ENCODE measurements around the gene SDR42E1.

Gene SDR42E1

GRCh38 chr16:82040296-82040695 lies 29.0 kb upstream of the SDR42E1 start:
- TF ChIP-seq, protein P1, sequence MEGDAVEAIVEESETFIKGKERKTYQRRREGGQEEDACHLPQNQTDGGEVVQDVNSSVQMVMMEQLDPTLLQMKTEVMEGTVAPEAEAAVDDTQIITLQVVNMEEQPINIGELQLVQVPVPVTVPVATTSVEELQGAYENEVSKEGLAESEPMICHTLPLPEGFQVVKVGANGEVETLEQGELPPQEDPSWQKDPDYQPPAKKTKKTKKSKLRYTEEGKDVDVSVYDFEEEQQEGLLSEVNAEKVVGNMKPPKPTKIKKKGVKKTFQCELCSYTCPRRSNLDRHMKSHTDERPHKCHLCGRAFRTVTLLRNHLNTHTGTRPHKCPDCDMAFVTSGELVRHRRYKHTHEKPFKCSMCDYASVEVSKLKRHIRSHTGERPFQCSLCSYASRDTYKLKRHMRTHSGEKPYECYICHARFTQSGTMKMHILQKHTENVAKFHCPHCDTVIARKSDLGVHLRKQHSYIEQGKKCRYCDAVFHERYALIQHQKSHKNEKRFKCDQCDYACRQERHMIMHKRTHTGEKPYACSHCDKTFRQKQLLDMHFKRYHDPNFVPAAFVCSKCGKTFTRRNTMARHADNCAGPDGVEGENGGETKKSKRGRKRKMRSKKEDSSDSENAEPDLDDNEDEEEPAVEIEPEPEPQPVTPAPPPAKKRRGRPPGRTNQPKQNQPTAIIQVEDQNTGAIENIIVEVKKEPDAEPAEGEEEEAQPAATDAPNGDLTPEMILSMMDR (IDR thresholded peaks at IDR 0.05; ENCODE audit: insufficient read depth, missing control alignments), result no peak
- DNase-seq (ENCODE audit: insufficient read length, low spot score) (no peak), FAIRE-seq (no peak)

DNA sequence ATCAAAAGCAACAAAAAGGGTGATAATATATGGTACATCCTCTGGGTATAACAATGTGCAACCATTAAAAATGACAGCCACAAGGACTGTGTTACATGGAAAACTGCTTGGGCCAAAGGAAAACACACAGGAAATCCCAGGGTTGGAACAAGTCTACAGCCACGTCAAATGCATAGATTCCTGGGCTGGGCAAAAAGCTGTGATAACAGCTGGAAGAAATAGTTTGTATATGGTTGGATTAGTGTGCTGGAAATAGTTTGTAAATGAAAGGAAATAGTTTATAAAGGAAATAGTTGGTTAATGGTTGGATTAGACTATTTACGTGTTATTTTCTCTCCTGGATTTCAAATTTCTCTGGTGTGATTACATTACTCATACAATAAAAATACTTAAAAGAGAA lies 26.4 kb upstream of the SDR42E1 start:
- TF ChIP-seq, protein P1 (IDR thresholded peaks at IDR 0.05; ENCODE audit: insufficient read depth, missing control alignments), result no peak
- FAIRE-seq (no peak), DNase-seq (ENCODE audit: insufficient read length, low spot score) (no peak)

DNA sequence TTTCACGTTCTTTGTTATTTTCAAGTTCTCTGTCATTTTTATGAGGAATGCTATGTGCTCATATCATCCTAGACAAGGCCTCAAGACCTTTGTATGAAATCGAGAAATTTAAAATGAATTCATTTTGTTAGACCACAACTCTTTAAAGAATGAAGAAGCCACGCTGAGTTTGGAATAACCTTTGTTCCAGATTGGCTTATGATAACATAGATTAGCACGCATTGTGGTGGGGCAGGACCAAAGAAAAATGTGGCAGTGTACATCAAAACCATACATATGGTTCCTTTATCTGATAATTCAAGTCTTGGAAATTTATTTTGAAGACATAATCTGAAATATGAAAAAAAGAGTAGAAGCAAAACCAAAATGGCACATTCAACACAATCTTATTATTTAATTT lies 26.0 kb upstream of the SDR42E1 start:
- TF ChIP-seq, protein P1 (IDR thresholded peaks at IDR 0.05; ENCODE audit: insufficient read depth, missing control alignments), result no peak
- FAIRE-seq, result no peak

GRCh38 chr16:82034981-82035612 lies 23.8 kb upstream of the SDR42E1 start, which contains the start of gene HSD17B2:
TSS of gene HSD17B2 (plus strand) at chr16:82035253. CDS start at chr16:82035425, 172 bp downstream.
- TF ChIP-seq, protein P1 (IDR thresholded peaks at IDR 0.05; ENCODE audit: insufficient read depth, missing control alignments), result no peak
- DNase-seq (ENCODE audit: insufficient read length, low spot score) (no peak), FAIRE-seq (no peak)

More for the DNA sequence above, 26.0 kb upstream of the SDR42E1 start:
- no peak for DNase-seq (ENCODE audit: insufficient read length, low spot score)

- TF ChIP-seq, protein P1 (IDR thresholded peaks at IDR 0.05; ENCODE audit: insufficient read depth, missing control alignments), result no peak
- FAIRE-seq (no peak), DNase-seq (ENCODE audit: insufficient read length, low spot score) (no peak)
Measured at GRCh38 chr16:82033683-82034300, 22.5 kb upstream of the SDR42E1 start.

DNA sequence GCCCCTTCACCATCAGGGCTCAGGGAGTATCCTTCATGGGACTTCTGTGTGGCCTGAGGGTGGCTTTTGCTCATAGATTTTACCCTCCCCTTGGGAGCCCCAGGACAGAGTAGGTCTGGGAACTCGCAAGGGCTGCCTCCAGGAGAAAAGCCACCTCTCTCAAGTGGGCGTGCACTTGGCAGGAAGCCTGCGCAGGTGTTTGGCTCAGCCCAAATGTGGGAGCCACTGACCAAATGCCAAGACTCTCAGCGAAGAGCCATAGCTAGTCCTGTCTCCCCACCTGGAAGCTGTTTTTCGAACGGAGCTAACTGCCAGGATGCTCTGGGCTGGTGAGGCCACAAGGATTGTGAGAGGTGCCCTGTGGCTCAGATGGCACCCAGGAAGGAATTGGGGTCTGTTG lies 21.7 kb upstream of the SDR42E1 start:
- FAIRE-seq (no peak), DNase-seq (ENCODE audit: insufficient read length, low spot score) (no peak)
- TF ChIP-seq, protein P1 (IDR thresholded peaks at IDR 0.05; ENCODE audit: insufficient read depth, missing control alignments), result no peak
